Activated gamma-delta T cell treated with anti-CD3 and anti-CD28 coated beads, Interleukin-2, amount 50 U/mL, for 16 hours (primary cell): ENCODE data around the gene THOP1.
"Not testable (repeated sequence)": the region's sequence is repeated elsewhere in the genome, so short reads cannot be mapped to it uniquely, and the experiment has no call there.

Source experiments
- DNase-seq: peaks from one replicate; pipeline ENCODE4 v3.0.0-alpha.2; 2020; ENCODE audit warnings: low read depth

The THOP1 gene

GRCh38 chr19:2782936-2783780, 2.1 kb upstream of the THOP1 start, which contains the start of gene SGTA:
Gene SGTA, minus strand, starts transcription at chr19:2783273. Its CDS starts 14,205 bp downstream, at chr19:2769068.
- peak; percentile 93 for DNase-seq

GRCh38 chr19:2783781-2784145, 1.5 kb upstream of the THOP1 start:
- DNase-seq, result no peak

DNA sequence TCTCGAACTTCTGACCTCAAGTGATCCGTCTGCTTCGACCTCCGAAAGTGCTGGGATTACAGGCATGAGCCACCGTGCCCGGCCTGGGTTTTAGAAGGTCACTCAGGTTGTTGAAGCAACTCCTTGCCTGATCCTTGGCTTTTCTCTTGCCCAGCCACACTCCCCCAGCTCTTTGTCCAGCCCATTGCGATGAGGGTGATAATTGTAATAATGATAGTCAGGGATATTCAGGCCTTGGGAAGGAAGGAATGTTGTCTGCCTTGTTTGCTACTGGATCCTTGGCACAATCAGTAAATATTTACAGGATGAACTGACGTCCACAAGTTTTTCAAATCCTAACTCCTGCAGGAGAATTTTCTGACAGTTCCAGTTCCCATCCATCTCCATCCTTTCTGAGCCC, 1.8 kb downstream of the THOP1 start:
- DNase-seq, result no peak

DNA sequence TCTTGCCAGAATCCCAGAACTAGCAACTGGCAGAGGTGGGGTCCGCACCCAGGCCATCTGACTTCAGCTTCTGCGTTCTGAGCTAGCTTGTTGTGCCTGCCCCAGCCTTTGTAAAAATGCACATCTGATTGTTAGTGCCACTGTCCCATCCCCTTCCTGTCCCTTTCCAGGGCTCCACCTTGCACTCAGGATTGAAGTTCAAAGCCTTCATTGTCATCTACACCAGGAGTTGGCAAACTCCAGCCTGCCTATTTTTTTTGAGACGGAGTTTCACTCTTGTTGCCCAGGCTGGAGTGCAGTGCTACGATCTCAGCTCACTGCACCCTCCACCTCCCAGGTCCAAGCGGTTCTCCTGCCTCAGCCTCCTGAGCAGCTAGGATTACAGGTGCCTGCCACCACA, 2.9 kb downstream of the THOP1 start:
- no peak for DNase-seq

DNA sequence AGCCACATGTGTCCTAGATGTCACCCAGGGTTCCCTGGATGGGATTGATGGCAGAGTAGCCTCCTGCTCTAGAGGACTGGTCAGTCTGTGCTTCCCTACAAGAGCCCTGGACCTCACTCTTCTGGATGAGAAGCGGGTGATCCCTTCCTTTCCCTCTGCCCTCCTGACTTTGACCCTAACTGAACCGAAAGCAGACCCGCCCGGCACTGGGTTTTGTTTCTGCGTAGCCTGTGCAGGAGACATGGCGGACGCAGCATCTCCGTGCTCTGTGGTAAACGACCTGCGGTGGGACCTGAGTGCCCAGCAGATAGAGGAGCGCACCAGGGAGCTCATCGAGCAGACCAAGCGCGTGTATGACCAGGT, 4.9 kb downstream of the THOP1 start:
- no peak for DNase-seq

DNA sequence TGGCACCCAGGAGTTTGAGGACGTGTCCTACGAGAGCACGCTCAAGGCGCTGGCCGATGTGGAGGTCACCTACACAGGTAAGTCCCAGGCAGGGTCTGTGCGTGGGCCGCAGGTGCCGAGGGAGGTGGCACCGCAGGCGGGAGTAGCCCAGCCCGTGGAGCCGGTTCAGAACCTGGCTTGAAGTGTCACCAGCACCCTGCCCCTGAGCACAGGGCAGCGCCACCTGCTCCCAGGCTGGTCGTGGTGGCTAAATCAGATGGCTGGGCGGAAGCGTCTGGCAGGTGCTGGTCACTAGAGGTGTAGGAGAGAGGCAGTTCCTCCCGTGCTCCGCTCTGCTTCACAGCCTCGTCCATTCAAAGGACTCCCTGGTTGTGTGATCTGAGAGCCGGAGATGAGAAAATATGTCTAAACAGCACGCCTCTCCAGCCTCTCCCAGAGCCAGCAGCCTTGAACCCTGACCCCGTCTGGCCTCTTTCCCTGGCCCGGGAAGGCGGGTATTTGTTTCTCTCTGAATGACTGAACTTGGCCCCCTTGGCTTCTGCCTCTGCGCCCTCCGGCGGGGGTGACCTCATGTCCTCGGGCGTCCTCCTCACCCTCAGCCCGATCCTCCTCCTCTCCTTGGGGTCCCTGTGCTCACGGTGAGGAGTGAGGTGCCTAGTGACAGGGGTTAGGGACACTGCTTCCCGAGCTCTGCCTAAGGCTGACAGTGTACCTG, 5.4 kb downstream of the THOP1 start:
- no peak for DNase-seq

GRCh38 chr19:2791440-2791839, 6.1 kb downstream of the THOP1 start:
- no peak for DNase-seq

DNA sequence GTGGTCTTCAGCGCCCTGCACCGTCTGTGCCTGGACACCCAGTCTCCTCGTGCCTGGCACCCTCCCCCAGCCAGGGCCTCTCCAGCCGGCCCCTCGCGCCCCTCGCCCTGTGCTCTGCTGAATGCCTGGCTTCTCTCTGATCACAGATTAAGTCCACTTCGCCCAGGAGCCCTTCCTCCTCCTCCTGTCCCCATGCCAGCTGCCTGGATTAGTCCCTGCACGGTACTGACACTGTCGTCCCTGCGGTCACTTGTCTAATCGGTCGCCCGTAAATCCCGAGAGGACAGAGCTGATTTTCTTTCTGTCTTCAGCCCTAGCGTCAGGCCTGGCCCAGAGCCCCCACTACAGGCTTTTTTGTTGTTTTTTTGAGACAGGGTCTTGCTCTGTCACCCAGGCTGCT, 6.6 kb downstream of the THOP1 start:
- DNase-seq, result no peak

GRCh38 chr19:2792666-2793065, 7.4 kb downstream of the THOP1 start:
- DNase-seq, result not testable (repeated sequence)

GRCh38 chr19:2793126-2793525, 7.8 kb downstream of the THOP1 start:
- DNase-seq, result no peak

- DNase-seq, result no peak
These were observed 8.3 kb downstream of the THOP1 start for GRCh38 chr19:2793577-2793976.

GRCh38 chr19:2795827-2796658, 10.7 kb downstream of the THOP1 start:
- no peak for DNase-seq

DNA sequence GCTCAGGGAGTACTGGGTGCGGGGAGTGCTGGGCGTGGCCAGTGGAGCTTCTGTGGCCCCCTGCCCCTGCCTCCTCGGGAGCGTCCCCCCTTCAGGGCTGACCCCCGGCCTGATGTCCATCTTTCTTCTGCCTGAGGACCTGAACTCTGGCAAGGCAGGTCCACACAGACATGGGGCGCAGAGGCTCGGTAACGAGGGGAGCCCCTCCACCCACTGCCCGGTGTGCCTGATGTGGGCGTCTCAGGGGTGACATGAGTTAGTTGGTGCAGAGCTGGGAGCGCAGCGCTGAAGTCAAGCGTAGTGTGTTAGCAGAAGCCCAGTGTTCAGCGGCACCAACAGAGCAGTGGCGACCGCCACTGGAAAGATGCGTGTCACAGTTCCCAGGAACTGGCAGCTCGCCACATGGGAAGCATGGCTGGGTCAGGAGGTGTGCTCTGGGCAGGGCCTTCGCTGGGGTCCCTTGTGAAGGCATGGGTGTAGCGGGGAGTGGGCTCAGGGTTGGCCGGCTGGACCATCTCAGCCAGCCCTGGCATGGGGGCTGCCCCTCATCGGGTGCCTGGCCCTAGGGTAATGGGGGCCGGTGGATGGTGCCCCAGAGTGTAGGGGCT, 11.5 kb downstream of the THOP1 start:
- DNase-seq, result no peak

DNA sequence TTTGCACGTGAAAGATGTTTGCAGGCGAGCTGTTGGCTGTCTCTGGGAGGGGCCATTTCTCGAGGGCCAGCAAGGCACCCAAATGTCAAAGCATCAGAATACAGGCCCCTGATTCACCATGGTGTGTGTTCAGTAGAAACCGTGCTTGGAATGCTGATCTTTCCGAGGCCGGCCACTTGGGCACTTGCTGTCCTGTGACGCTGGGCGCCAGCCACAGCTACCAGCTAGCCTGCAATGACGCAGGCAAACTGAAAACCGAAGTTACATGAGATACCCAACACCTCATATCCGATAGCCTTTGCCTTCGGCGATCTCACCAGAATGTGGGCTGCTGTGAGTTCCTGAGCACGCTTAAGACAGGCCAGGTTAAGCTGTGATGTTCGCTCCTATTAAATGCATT, 12.0 kb downstream of the THOP1 start:
- DNase-seq, result no peak

DNA sequence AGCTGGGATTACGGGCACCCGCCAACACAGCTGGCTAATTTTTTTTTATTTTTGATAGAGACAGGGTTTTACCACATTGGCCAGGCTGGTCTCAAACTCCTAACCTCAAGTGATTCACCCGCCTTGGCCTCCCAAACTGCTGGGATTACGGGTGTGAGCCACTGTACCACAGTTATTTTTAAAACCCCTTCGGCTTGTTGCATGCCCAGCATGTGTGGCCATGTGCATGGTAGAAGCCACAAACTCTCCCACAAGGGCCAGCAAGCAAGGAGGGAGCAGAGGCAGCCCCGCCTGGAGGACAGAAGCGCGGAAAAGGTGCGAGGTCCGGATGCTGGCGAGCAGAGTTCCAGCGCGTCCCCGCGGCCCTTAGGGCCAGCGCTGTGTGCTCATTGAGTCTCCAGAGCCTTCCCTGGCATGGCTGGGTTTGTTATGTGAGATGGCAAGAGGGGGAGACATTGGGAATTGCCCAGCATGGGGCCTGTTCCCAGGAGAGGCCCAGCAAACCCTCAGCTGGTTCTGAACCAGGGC, 12.9 kb downstream of the THOP1 start:
- no peak for DNase-seq

GRCh38 chr19:2798733-2799132, 13.4 kb downstream of the THOP1 start:
- DNase-seq, result no peak

DNA sequence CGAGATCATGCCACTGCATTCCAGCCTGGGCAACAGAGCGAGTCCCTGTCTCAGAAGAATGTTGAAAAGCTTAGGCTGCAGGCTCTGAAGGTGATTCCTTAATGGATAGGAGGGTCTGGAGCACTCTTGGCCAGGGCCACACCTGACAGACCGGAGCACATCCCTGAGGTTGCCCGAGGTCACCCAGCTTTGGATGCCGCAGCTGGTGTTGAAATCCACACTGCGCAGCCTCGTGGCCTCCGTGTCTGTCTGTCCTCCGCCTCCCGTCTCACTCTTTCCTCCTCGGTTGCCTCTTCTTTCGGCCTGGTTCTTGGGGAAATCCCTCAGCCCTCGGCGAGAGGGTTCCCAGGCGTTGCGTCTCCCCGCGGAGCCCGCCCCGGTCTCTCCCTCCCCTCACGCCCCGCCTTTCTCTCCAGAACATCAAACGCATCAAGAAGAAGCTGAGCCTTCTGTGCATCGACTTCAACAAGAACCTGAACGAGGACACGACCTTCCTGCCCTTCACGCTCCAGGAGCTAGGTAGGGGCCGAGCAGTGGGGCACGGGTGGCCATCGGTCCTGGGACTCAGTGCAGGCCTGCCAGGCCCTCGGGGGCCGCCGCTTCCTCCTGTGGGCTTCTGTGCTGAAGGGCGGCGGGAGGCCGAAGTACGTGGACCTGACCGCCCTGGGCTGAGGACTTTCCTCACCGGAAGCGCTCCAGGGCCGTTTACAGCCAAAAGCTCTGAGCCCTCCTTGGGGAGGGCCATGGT, 14.1 kb downstream of the THOP1 start:
- no peak for DNase-seq

- no peak for DNase-seq
These were observed 15.2 kb downstream of the THOP1 start for GRCh38 chr19:2800506-2800905.

- no peak for DNase-seq
These were observed 17.5 kb downstream of the THOP1 start for GRCh38 chr19:2802826-2803225.

- no peak for DNase-seq
These were observed 18.3 kb downstream of the THOP1 start for GRCh38 chr19:2803486-2804155.
